ENCODE measurements around the gene UMAD1.

The UMAD1 gene

DNA sequence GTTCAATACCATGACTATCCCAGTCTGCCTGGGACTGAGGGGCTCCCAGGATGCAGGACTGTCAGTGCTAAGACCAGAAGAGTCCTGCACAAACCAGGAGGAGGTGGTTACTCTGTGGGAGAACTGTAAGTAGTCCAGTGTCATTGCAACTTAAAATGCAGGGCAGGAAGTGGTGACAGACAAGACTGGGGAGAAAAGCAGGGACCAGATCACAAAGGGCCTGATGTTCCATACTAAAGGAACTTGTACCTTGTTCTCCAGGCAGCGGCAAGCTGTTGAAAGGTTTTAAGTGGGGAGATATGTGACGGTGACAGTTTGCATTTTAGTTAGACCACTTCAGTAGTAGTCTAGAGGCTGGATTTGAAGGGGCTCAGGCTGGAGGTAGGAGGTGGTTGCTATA lies 262.3 kb downstream of the UMAD1 start:
- H3K4me3 ChIP-seq = no peak overlapping the region
- no peaks in the 10 kb centered on the region for H3K4me1 ChIP-seq
- no peaks in the 10 kb centered on the region for H3K27me3 ChIP-seq
- no peak overlapping the region for H3K27ac ChIP-seq
- TF ChIP-seq, protein P1, sequence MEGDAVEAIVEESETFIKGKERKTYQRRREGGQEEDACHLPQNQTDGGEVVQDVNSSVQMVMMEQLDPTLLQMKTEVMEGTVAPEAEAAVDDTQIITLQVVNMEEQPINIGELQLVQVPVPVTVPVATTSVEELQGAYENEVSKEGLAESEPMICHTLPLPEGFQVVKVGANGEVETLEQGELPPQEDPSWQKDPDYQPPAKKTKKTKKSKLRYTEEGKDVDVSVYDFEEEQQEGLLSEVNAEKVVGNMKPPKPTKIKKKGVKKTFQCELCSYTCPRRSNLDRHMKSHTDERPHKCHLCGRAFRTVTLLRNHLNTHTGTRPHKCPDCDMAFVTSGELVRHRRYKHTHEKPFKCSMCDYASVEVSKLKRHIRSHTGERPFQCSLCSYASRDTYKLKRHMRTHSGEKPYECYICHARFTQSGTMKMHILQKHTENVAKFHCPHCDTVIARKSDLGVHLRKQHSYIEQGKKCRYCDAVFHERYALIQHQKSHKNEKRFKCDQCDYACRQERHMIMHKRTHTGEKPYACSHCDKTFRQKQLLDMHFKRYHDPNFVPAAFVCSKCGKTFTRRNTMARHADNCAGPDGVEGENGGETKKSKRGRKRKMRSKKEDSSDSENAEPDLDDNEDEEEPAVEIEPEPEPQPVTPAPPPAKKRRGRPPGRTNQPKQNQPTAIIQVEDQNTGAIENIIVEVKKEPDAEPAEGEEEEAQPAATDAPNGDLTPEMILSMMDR (IDR thresholded peaks at IDR 0.05) = no peak
- intact Hi-C loops (cut with DNase I; ENCODE audit: low total_unique reads) = no loop called here
- no peaks in the 10 kb centered on the region for H3K9me3 ChIP-seq
- H3K36me3 ChIP-seq = peaks cover 0 to 4% (median 0%) of the 10 kb centered on the region in 3 donors
- no peak for DNase-seq

DNA sequence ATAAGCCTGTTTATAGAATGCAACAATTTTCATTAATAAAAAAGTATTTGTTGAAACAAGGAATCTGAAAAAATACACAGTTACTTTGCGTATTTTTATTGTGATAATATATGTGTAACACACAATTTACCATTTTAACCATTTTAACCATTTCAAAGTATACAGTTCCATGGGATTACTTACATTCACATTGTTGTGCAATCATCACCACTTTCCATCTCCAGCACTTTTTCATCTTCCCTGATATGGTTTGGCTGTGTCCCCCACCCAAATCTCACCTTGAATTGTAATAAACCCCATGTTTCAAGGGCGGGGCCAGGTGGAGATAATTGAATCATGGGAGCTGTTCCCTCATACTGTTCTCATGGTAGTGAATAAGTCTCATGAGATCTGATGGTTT lies 266.8 kb downstream of the UMAD1 start:
- Histone ChIP-seq H3K4me3 (no peak overlapping the region), H3K36me3 (no peaks in the 10 kb centered on the region), H3K27ac (no peak overlapping the region), H3K4me1 (no peaks in the 10 kb centered on the region), H3K9me3 (no peaks in the 10 kb centered on the region), H3K27me3 (no peaks in the 10 kb centered on the region)
- no peak for DNase-seq
- TF ChIP-seq, protein P1 (IDR thresholded peaks at IDR 0.05) = no peak
- intact Hi-C loops (cut with DNase I; ENCODE audit: low total_unique reads) = no loop called here

DNA sequence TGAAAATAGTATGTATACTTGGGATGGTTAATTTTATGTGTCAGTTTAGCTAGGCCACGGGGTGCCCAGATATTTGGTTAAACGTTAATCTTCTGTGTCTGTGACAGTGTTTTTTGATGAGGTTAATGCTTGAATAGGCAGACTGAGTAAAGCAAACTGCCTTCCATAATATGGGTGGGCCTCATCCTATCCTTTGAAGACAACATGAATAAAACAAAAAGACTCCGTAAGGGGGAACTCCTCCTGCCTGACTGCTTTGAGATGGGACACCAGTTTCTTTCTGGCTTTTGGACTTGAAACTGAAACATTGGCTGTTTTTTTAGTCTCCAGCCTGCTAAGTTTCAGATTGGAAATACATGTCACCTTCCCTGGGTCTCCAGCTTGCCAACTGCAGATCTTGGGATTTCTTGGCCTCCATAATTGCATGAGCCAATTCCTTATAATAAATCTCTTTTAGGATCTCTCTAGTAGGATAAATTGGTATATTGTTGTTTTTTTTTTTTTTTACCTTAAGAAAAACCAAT lies 268.1 kb downstream of the UMAD1 start:
- no peaks in the 10 kb centered on the region for H3K4me1 ChIP-seq
- TF ChIP-seq, protein P1 (IDR thresholded peaks at IDR 0.05) = no peak
- no peaks in the 10 kb centered on the region for H3K27me3 ChIP-seq
- no peak for DNase-seq
- H3K9me3 ChIP-seq = no peaks in the 10 kb centered on the region
- no peak overlapping the region for H3K4me3 ChIP-seq
- H3K36me3 ChIP-seq = no peaks in the 10 kb centered on the region
- no peak overlapping the region for H3K27ac ChIP-seq
- intact Hi-C loops (cut with DNase I; ENCODE audit: low total_unique reads) = no loop called here

DNA sequence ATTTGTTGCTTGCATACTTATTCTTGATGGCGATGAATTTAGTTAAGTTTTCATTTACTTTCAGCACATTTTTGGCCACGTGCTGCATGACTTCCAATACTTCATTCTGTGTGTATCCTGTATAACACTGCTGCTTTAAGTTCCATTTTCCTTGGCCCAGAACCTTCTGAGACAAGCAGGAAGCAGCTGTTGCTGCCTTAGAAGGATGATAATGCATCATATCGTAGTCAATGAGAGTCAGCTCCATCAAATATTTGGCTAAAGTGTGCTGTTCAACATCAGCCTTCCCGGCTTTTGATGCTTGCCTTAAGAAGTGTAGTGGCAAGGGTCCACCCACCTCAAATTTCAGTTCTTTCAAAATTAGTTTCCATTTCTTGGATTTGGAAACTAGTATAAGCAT lies 268.8 kb downstream of the UMAD1 start:
- no peaks in the 10 kb centered on the region for H3K27me3 ChIP-seq
- intact Hi-C loops (cut with DNase I; ENCODE audit: low total_unique reads) = no loop called here

DNA sequence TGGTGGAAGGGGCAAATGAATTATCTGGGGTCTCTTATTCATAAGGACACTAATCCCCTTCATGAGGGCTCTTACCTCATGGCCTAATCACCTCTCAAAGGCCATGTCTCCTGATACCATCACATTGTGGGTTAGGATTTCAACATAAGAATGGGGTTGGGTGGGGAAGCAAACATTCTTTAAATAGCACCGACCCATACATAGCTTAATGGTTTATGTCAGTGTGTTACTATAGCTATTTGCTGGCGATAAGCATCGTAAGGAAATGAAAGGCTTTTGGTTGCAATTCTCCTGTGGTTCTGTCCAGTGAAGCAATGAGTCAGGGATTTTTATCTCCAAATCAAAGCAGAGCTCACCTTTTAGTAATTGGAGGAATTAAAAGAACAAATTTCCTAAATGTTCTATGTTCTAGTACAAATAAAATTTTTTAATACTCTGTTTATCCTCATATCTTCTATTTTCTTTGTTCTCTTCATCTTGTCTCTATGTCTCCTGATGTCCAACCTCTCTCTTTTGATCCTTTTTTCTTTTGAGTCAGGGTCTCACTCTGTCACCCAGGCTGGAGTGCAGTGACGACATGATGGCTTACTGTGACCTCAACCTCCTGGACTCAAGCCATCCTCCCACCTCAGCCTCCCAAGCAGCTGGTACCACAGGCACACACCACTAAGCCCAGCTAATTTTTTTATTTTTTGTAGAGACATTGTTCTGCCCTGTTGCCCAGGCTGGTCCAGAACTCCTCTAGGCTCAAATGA lies 271.0 kb downstream of the UMAD1 start:
- no peaks in the 10 kb centered on the region for H3K27me3 ChIP-seq
- DNase-seq = no peak
- H3K4me3 ChIP-seq = no peak overlapping the region
- H3K9me3 ChIP-seq = no peaks in the 10 kb centered on the region
- intact Hi-C loops (cut with DNase I; ENCODE audit: low total_unique reads) = no loop called here
- no peak overlapping the region for H3K27ac ChIP-seq
- H3K36me3 ChIP-seq = no peaks in the 10 kb centered on the region
- TF ChIP-seq, protein P1 (IDR thresholded peaks at IDR 0.05) = no peak
- no peaks in the 10 kb centered on the region for H3K4me1 ChIP-seq

More for the DNA sequence above, 268.8 kb downstream of the UMAD1 start:
- H3K4me3 ChIP-seq = no peak overlapping the region
- no peak for DNase-seq
- H3K4me1 ChIP-seq = no peaks in the 10 kb centered on the region
- no peaks in the 10 kb centered on the region for H3K36me3 ChIP-seq
- H3K27ac ChIP-seq = no peak overlapping the region
- TF ChIP-seq, protein P1 (IDR thresholded peaks at IDR 0.05) = no peak
- H3K9me3 ChIP-seq = no peaks in the 10 kb centered on the region
